Keratinocyte (primary cell): Measurements from ENCODE around the gene PIK3CD. TPM values are rescaled to one million over a fixed set of nuclear protein-coding genes. Genes with fewer than 3 reads are reported as not detected.

ENCODE experiments used
- DNase-seq: peaks from one replicate; pipeline ENCODE4 v3.0.0-alpha.2; 2011; ENCODE audit warnings: low read depth, missing footprints, low spot score
- FAIRE-seq: peaks from 2 replicates; lab custom pipeline; 2011; peaks lifted over from hg19 to GRCh38; lab: Jason Lieb, UNC
- H2AFZ ChIP-seq: 2 replicates; pipeline ENCODE4 v1.6.0; 2012; ENCODE audit warnings: low read length, control low read depth, inconsistent platforms; ENCODE audit not compliant: control insufficient read depth
- H3K27ac ChIP-seq: 2 replicates; pipeline ENCODE4 v1.5.1; 2011; ENCODE audit warnings: low read length; ENCODE audit not compliant: control insufficient read depth, insufficient read depth
- H3K27me3 ChIP-seq: 3 replicates; pipeline ENCODE4 v1.6.0; 2011; ENCODE audit warnings: low read length; ENCODE audit not compliant: control insufficient read depth, insufficient read depth; ENCODE audit errors: extremely low read depth
- H3K36me3 ChIP-seq, 2 experiments: 2 replicates in 1 of 2; 3 replicates in 1 of 2; pipeline ENCODE4 v1.5.1; 2011; ENCODE audit warnings: low read length in 2 of 2, mild to moderate bottlenecking in 1 of 2; ENCODE audit not compliant: control insufficient read depth in 2 of 2, insufficient read depth in 2 of 2; ENCODE audit errors: extremely low read depth in 1 of 2
- H3K4me1 ChIP-seq: 3 replicates; pipeline ENCODE4 v1.5.1; 2011; ENCODE audit warnings: low read length; ENCODE audit not compliant: control insufficient read depth, insufficient read depth; ENCODE audit errors: extremely low read depth
- H3K4me2 ChIP-seq: 3 replicates; pipeline ENCODE4 v1.6.0; 2011; ENCODE audit warnings: low read depth, low read length; ENCODE audit not compliant: control insufficient read depth, insufficient read depth; ENCODE audit errors: extremely low read depth
- H3K4me3 ChIP-seq, 3 experiments: fragments of 200-600 bp in 1 of 3; sonication (generic) in 1 of 3; 2 replicates in 2 of 3; 3 replicates in 1 of 3; pipeline ENCODE4 v1.5.1; 2011 to 2016; ENCODE audit warnings: low read length in 3 of 3, mild to moderate bottlenecking in 3 of 3, control low read depth in 2 of 3, inconsistent platforms in 1 of 3, low read depth in 1 of 3, mixed read lengths in 1 of 3, mixed run types in 1 of 3, moderate library complexity in 1 of 3; ENCODE audit not compliant: control insufficient read depth in 2 of 3, insufficient read depth in 2 of 3; ENCODE audit errors: extremely low read depth in 1 of 3
- H3K79me2 ChIP-seq: 2 replicates; pipeline ENCODE4 v1.6.0; 2012; ENCODE audit warnings: low read length; ENCODE audit not compliant: control insufficient read depth, insufficient read depth
- H3K9ac ChIP-seq: 3 replicates; pipeline ENCODE4 v1.6.0; 2011; ENCODE audit warnings: low read length; ENCODE audit not compliant: control insufficient read depth, insufficient read depth; ENCODE audit errors: extremely low read depth
- H3K9me1 ChIP-seq: 3 replicates; pipeline ENCODE4 v1.6.0; 2011; ENCODE audit warnings: low read length; ENCODE audit not compliant: control insufficient read depth, insufficient read depth; ENCODE audit errors: extremely low read depth
- H3K9me3 ChIP-seq: 2 replicates; pipeline ENCODE4 v1.5.1; 2012; ENCODE audit warnings: low read depth, low read length; ENCODE audit not compliant: control insufficient read depth
- H4K20me1 ChIP-seq: 3 replicates; pipeline ENCODE4 v1.6.0; 2011; ENCODE audit warnings: low read length; ENCODE audit not compliant: control insufficient read depth, insufficient read depth; ENCODE audit errors: extremely low read depth
- EZH2 ChIP-seq: IDR thresholded peaks from one replicate; pipeline ENCODE4 v1.6.1; 2012; ENCODE audit warnings: inconsistent platforms, mild to moderate bottlenecking, low read length, moderate library complexity
- dilution Hi-C: fragments of 300-500 bp; cut with MboI; formaldehyde crosslinking; loops from one replicate; pipeline ENCODE4 v1.7.0; 2020; ENCODE audit warnings: low sequenced_read_pairs; ENCODE audit not compliant: extremely low pct_ligation_motif_present
- polyA plus RNA-seq, 5 experiments: library from polyadenylated mRNA; depleted of rRNA in 3 of 5; stranded (reverse) in 3 of 5; stranded (forward) in 1 of 5; unstranded in 1 of 5; fragments of >200 nt; gene quantifications; 1 replicate in 1 of 5; 2 replicates in 3 of 5; 3 replicates in 1 of 5; pipeline versions ENCODE4 v1.2.1 to v1.2.3, GENCODE V29; 2011 to 2012; ENCODE audit warnings: missing spikeins in 2 of 5, low read depth in 1 of 5, low replicate concordance in 1 of 5
- TF ChIP-seq, protein P1 (sequence below), 3 experiments: IDR thresholded peaks in 1 of 3; conservative IDR thresholded peaks in 1 of 3; optimal IDR thresholded peaks in 1 of 3; 2 replicates in 2 of 3; 3 replicates in 1 of 3; pipeline versions ENCODE3 to v1.5.1; 2011; ENCODE audit warnings: low read length in 3 of 3, mild to moderate bottlenecking in 3 of 3, moderate library complexity in 2 of 3, control low read depth in 1 of 3, inconsistent platforms in 1 of 3; ENCODE audit not compliant: insufficient read depth in 2 of 3; ENCODE audit errors: extremely low read depth in 1 of 3

The PIK3CD gene
- polyA plus RNA-seq, 1 donor (not counting 4 experiments of a cell fraction or from before 2014, with no cell fraction given): 7.8 TPM

DNA sequence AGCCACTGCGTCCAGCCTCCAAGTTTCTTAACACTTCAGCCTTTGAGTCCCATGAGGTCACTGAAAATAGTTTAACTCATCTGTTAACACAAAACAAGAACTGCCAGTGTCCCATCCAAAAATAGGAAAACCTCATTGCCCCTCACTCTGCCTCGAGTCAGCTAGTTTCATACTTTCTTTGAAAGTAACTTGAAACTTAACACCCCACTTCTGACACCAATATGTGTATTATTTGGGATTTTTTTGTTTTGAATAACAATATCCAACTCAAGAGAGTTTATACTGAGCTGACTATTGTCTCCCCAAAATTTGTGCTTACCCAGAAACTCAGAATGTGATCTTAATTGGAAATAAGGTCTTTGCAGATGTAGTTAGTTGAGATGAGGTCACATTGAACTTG, 16.9 kb upstream of the PIK3CD start:
- Histone ChIP-seq H3K9ac (no peak overlapping the region), H3K79me2 (no peaks in the 10 kb centered on the region), H4K20me1 (no peaks in the 10 kb centered on the region), H3K27me3 (peaks cover 3% of the 10 kb centered on the region), H3K4me1 (no peaks in the 10 kb centered on the region), H3K9me1 (no peaks in the 10 kb centered on the region), H3K4me3 (no peak overlapping the region), H2AFZ (no peak overlapping the region), H3K36me3 (no peaks in the 10 kb centered on the region), H3K9me3 (no peaks in the 10 kb centered on the region), H3K27ac (no peak overlapping the region), H3K4me2 (no peak overlapping the region)
- dilution Hi-C loops: no loop called here
- TF ChIP-seq EZH2: no peak
- TF ChIP-seq, protein P1, sequence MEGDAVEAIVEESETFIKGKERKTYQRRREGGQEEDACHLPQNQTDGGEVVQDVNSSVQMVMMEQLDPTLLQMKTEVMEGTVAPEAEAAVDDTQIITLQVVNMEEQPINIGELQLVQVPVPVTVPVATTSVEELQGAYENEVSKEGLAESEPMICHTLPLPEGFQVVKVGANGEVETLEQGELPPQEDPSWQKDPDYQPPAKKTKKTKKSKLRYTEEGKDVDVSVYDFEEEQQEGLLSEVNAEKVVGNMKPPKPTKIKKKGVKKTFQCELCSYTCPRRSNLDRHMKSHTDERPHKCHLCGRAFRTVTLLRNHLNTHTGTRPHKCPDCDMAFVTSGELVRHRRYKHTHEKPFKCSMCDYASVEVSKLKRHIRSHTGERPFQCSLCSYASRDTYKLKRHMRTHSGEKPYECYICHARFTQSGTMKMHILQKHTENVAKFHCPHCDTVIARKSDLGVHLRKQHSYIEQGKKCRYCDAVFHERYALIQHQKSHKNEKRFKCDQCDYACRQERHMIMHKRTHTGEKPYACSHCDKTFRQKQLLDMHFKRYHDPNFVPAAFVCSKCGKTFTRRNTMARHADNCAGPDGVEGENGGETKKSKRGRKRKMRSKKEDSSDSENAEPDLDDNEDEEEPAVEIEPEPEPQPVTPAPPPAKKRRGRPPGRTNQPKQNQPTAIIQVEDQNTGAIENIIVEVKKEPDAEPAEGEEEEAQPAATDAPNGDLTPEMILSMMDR (optimal IDR thresholded peaks at IDR 0.05 in 1 of 3, IDR thresholded peaks at IDR 0.05 in 1 of 3, conservative IDR thresholded peaks at IDR 0.05 in 1 of 3; ENCODE audit: extremely low read depth in 1 of 3, insufficient read depth in 2 of 3, low read length in 3 of 3): no peak
- DNase-seq (no peak), FAIRE-seq (no peak)

DNA sequence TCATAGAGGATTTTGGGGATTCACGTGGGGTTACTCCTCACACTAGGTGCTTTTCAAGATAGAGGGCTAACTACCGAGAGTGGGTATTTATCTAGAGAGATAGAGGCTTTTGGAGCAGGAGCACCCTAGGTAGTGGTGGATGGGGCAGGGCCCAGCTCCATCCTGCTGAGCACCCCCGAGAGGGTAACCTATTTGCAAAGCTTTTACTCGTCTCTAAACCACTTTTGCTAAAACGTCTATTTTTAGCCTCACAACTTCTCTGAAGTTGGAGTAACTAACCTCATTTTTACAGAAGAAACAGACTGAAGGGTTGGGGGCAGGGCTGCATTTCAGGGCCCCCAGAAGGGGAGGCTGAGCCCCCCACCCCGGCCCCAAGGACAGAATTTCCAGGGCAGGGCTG, 12.3 kb upstream of the PIK3CD start:
- Histone ChIP-seq H3K36me3 (no peaks in the 10 kb centered on the region), H4K20me1 (no peaks in the 10 kb centered on the region), H3K9ac (no peak overlapping the region), H3K9me1 (no peaks in the 10 kb centered on the region), H3K27ac (no peak overlapping the region), H3K79me2 (no peaks in the 10 kb centered on the region), H3K27me3 (peaks cover 10% of the 10 kb centered on the region), H3K9me3 (no peaks in the 10 kb centered on the region), H3K4me1 (no peaks in the 10 kb centered on the region), H3K4me3 (no peak overlapping the region), H3K4me2 (no peak overlapping the region), H2AFZ (no peak overlapping the region)
- dilution Hi-C loops: no loop called here
- no peak for FAIRE-seq
- DNase-seq: no peak
- TF ChIP-seq, protein P1 (optimal IDR thresholded peaks at IDR 0.05 in 1 of 3, IDR thresholded peaks at IDR 0.05 in 1 of 3, conservative IDR thresholded peaks at IDR 0.05 in 1 of 3; ENCODE audit: extremely low read depth in 1 of 3, insufficient read depth in 2 of 3, low read length in 3 of 3): no peak
- TF ChIP-seq EZH2: no peak
